NT2/D1 (cell line): Measurements from ENCODE around the gene CHPT1.

Source experiments
- SUZ12 ChIP-seq: IDR thresholded peaks from 2 replicates; pipeline ENCODE4 v1.6.1; 2011; ENCODE audit not compliant: insufficient read length, insufficient read depth; ENCODE audit errors: extremely low read depth
- YY1 ChIP-seq: IDR thresholded peaks from 2 replicates; pipeline ENCODE4 v1.6.1; 2011; ENCODE audit not compliant: insufficient read length, insufficient read depth
- ZNF274 ChIP-seq: IDR thresholded peaks from 2 replicates; pipeline ENCODE4 v1.6.1; 2011; ENCODE audit warnings: mild to moderate bottlenecking, low read depth, low read length

DNA sequence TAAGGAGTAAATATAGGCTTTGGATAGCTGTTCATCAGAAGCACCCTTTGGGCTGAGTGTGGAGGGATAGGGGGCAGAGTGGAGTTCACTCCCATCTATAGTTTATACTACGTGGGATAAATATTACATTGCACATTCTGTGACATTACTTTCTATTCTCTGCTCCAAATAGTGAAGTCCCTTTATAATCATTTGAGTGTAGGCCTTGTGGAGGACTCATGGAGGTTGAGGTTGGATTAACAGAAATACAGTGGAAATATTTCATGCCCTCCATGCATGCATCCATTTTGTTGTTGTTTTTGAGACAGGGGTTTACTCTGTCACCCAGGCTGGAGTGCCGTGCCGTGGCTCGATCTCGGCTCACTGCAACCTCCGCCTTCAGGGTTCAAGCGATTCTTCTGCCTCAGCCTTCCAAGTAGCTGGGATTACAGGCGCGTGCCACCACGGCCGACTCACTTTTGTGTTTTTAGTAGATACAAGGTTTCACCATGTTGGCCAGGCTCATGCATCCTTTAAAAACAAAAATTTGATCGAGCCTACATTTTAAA, 1.4 kb downstream of the CHPT1 start:
- TF ChIP-seq ZNF274 = no peak
- no peak for TF ChIP-seq YY1
- no peak for TF ChIP-seq SUZ12
